Activated T-cell treated with anti-CD3 and anti-CD28 coated beads, Interleukin-2, amount 50 U/mL, for 4 hours (primary cell): ENCODE measurements around the gene PLB1. TPM values are rescaled to one million over a fixed set of nuclear protein-coding genes. Genes with fewer than 3 reads are reported as not detected.

Experiments
- ATAC-seq, 2 donors: fragments of 200-7000 bp; cut with Tn5 transposase; one replicate each; pipeline ENCODE4 v1.10.0; 2021
- DNase-seq: peaks from one replicate; pipeline ENCODE4 v3.0.0-alpha.2; 2020
- H3K27me3 Mint-ChIP-seq: one replicate; pipeline ENCODE4 v1.8.0; 2021; ENCODE audit warnings: low read depth, mixed read lengths
- H3K36me3 Mint-ChIP-seq: one replicate; pipeline ENCODE4 v1.8.0; 2022; ENCODE audit warnings: mixed read lengths; ENCODE audit not compliant: insufficient read depth
- H3K4me1 Mint-ChIP-seq: one replicate; pipeline ENCODE4 v1.8.0; 2021; ENCODE audit warnings: low read depth, mixed read lengths
- H3K4me3 Mint-ChIP-seq: one replicate; pipeline ENCODE4 v1.8.0; 2021; ENCODE audit warnings: mild to moderate bottlenecking, moderate library complexity, mixed read lengths
- H3K9me3 Mint-ChIP-seq: one replicate; pipeline ENCODE4 v1.8.0; 2021; ENCODE audit warnings: mixed read lengths
- total RNA-seq, 3 donors: library from RNA; stranded (reverse); gene quantifications; one replicate each; pipeline ENCODE4 v1.2.1, GENCODE V29; 2021

The PLB1 gene
- total RNA-seq, 3 donors from 2014 or later = 0.05 to 0.10 TPM; not detected in 1

GRCh38 chr2:28505361-28505760 is 9.5 kb downstream of the PLB1 start:
- no peak for ATAC-seq
- Mint-ChIP-seq H3K9me3 (no peaks in the 10 kb centered on the region), H3K27me3 (no peaks in the 10 kb centered on the region), H3K36me3 (no peaks in the 10 kb centered on the region), H3K4me3 (no peak overlapping the region), H3K4me1 (peaks cover 9% of the 10 kb centered on the region)
- no peak for DNase-seq

- ATAC-seq (peak; percentile 38 to 48), DNase-seq (no peak)
- H3K9me3 Mint-ChIP-seq = no peaks in the 10 kb centered on the region
- no peak overlapping the region for H3K4me3 Mint-ChIP-seq
- H3K27me3 Mint-ChIP-seq = no peaks in the 10 kb centered on the region
- H3K36me3 Mint-ChIP-seq = no peaks in the 10 kb centered on the region
- H3K4me1 Mint-ChIP-seq = peaks cover 9% of the 10 kb centered on the region
Measured at GRCh38 chr2:28506112-28506910, 10.5 kb downstream of the PLB1 start.

- peaks cover 9% of the 10 kb centered on the region for H3K4me1 Mint-ChIP-seq
- H3K9me3 Mint-ChIP-seq = peaks cover 15% of the 10 kb centered on the region
- DNase-seq (peak; percentile 18), ATAC-seq (peak; percentile 88 to 90)
- H3K4me3 Mint-ChIP-seq = no peak overlapping the region
- no peaks in the 10 kb centered on the region for H3K27me3 Mint-ChIP-seq
- H3K36me3 Mint-ChIP-seq = peaks cover 2% of the 10 kb centered on the region
Measured at GRCh38 chr2:28507796-28508764, 12.2 kb downstream of the PLB1 start.

- H3K27me3 Mint-ChIP-seq = peaks cover 2% of the 10 kb centered on the region
Measured at GRCh38 chr2:28509361-28509760, 13.5 kb downstream of the PLB1 start.

GRCh38 chr2:28510184-28510583 is 14.3 kb downstream of the PLB1 start:
- ATAC-seq = no peak
- Mint-ChIP-seq H3K4me1 (peaks cover 9% of the 10 kb centered on the region), H3K27me3 (peaks cover 2% of the 10 kb centered on the region), H3K4me3 (no peak overlapping the region), H3K36me3 (peaks cover 2% of the 10 kb centered on the region), H3K9me3 (peaks cover 16% of the 10 kb centered on the region)
- no peak for DNase-seq

More at GRCh38 chr2:28509361-28509760, 13.5 kb downstream of the PLB1 start:
- no peak overlapping the region for H3K4me3 Mint-ChIP-seq
- peaks cover 9% of the 10 kb centered on the region for H3K4me1 Mint-ChIP-seq
- H3K9me3 Mint-ChIP-seq = peaks cover 16% of the 10 kb centered on the region
- H3K36me3 Mint-ChIP-seq = peaks cover 2% of the 10 kb centered on the region
- ATAC-seq (no peak), DNase-seq (no peak)

- no peak for DNase-seq
- Mint-ChIP-seq H3K9me3 (peaks cover 16% of the 10 kb centered on the region), H3K36me3 (peaks cover 2% of the 10 kb centered on the region), H3K4me3 (no peak overlapping the region), H3K4me1 (peaks cover 2% of the 10 kb centered on the region), H3K27me3 (peaks cover 12% of the 10 kb centered on the region)
- no peak for ATAC-seq
Measured at GRCh38 chr2:28511871-28512606, 16.2 kb downstream of the PLB1 start.

GRCh38 chr2:28512607-28512965 is 16.7 kb downstream of the PLB1 start:
- no peak for ATAC-seq
- H3K4me3 Mint-ChIP-seq = no peak overlapping the region
- H3K9me3 Mint-ChIP-seq = peaks cover 16% of the 10 kb centered on the region
- H3K36me3 Mint-ChIP-seq = peaks cover 2% of the 10 kb centered on the region
- H3K27me3 Mint-ChIP-seq = peaks cover 15% of the 10 kb centered on the region
- peaks cover 2% of the 10 kb centered on the region for H3K4me1 Mint-ChIP-seq
- no peak for DNase-seq

GRCh38 chr2:28513097-28513496 is 17.2 kb downstream of the PLB1 start:
- Mint-ChIP-seq H3K4me3 (no peak overlapping the region), H3K4me1 (peaks cover 2% of the 10 kb centered on the region), H3K36me3 (peaks cover 2% of the 10 kb centered on the region), H3K9me3 (peaks cover 16% of the 10 kb centered on the region), H3K27me3 (peaks cover 18% of the 10 kb centered on the region)
- no peak for DNase-seq
- no peak for ATAC-seq

- DNase-seq = no peak
- H3K9me3 Mint-ChIP-seq = peaks cover 16% of the 10 kb centered on the region
- H3K27me3 Mint-ChIP-seq = peaks cover 35% of the 10 kb centered on the region
Measured at GRCh38 chr2:28515176-28515751, 19.4 kb downstream of the PLB1 start.

GRCh38 chr2:28516430-28516829 is 20.6 kb downstream of the PLB1 start:
- Mint-ChIP-seq H3K4me1 (no peaks in the 10 kb centered on the region), H3K36me3 (peaks cover 2% of the 10 kb centered on the region), H3K9me3 (peaks cover 15% of the 10 kb centered on the region), H3K27me3 (peaks cover 40% of the 10 kb centered on the region), H3K4me3 (no peak overlapping the region)
- ATAC-seq (no peak), DNase-seq (no peak)

More at GRCh38 chr2:28515176-28515751, 19.4 kb downstream of the PLB1 start:
- no peaks in the 10 kb centered on the region for H3K4me1 Mint-ChIP-seq
- no peak overlapping the region for H3K4me3 Mint-ChIP-seq
- peaks cover 2% of the 10 kb centered on the region for H3K36me3 Mint-ChIP-seq
- ATAC-seq = no peak

- peaks cover 45% of the 10 kb centered on the region for H3K27me3 Mint-ChIP-seq
- peaks cover 13% of the 10 kb centered on the region for H3K9me3 Mint-ChIP-seq
- H3K4me1 Mint-ChIP-seq = no peaks in the 10 kb centered on the region
Measured at GRCh38 chr2:28516950-28517349, 21.1 kb downstream of the PLB1 start.

GRCh38 chr2:28521663-28522062 is 25.8 kb downstream of the PLB1 start:
- no peak for DNase-seq
- peaks cover 53% of the 10 kb centered on the region for H3K27me3 Mint-ChIP-seq
- H3K36me3 Mint-ChIP-seq = no peaks in the 10 kb centered on the region
- H3K4me3 Mint-ChIP-seq = no peak overlapping the region
- H3K4me1 Mint-ChIP-seq = no peaks in the 10 kb centered on the region
- no peaks in the 10 kb centered on the region for H3K9me3 Mint-ChIP-seq
- ATAC-seq = no peak

More at GRCh38 chr2:28516950-28517349, 21.1 kb downstream of the PLB1 start:
- no peak for DNase-seq
- no peak for ATAC-seq
- Mint-ChIP-seq H3K36me3 (peaks cover 2% of the 10 kb centered on the region), H3K4me3 (no peak overlapping the region)

GRCh38 chr2:28522481-28522880 is 26.6 kb downstream of the PLB1 start:
- ATAC-seq = no peak
- no peaks in the 10 kb centered on the region for H3K9me3 Mint-ChIP-seq
- H3K27me3 Mint-ChIP-seq = peaks cover 46% of the 10 kb centered on the region
- no peak overlapping the region for H3K4me3 Mint-ChIP-seq
- H3K4me1 Mint-ChIP-seq = no peaks in the 10 kb centered on the region
- no peaks in the 10 kb centered on the region for H3K36me3 Mint-ChIP-seq
- DNase-seq = no peak

- H3K4me1 Mint-ChIP-seq = no peaks in the 10 kb centered on the region
- no peaks in the 10 kb centered on the region for H3K9me3 Mint-ChIP-seq
- H3K36me3 Mint-ChIP-seq = no peaks in the 10 kb centered on the region
- H3K27me3 Mint-ChIP-seq = peaks cover 34% of the 10 kb centered on the region
- ATAC-seq (no peak), DNase-seq (no peak)
- no peak overlapping the region for H3K4me3 Mint-ChIP-seq
Measured at GRCh38 chr2:28523902-28524301, 28.0 kb downstream of the PLB1 start.
